ENCODE measurements around the gene ZNF682.
"Not testable (repeated sequence)": the region's sequence is repeated elsewhere in the genome, so short reads cannot be mapped to it uniquely, and the experiment has no call there.

The ZNF682 gene

GRCh38 chr19:19966862-19967261 is 72.4 kb downstream of the ZNF682 start:
- no peak for DNase-seq

GRCh38 chr19:19966126-19966525 is 73.2 kb downstream of the ZNF682 start:
- DNase-seq, result not testable (repeated sequence)

- DNase-seq, result no peak
These were observed 74.9 kb downstream of the ZNF682 start for GRCh38 chr19:19964416-19964815.

- peak; percentile 22 for DNase-seq
These were observed 80.0 kb downstream of the ZNF682 start for GRCh38 chr19:19959151-19959799.

GRCh38 chr19:19957766-19958165 is 81.5 kb downstream of the ZNF682 start:
- not testable (repeated sequence) for DNase-seq

GRCh38 chr19:19956434-19957075 is 82.8 kb downstream of the ZNF682 start:
- no peak for DNase-seq

GRCh38 chr19:19955208-19955607 is 84.1 kb downstream of the ZNF682 start:
- DNase-seq, result no peak
